HepG2 (cell line): Measurements from ENCODE around the gene ANKS6.

Experiments used
- BRCA1 ChIP-seq: sonication (generic); formaldehyde crosslinking; IDR thresholded peaks from 2 replicates; pipeline ENCODE4 v1.4.0; 2020; ENCODE audit warnings: missing genetic modification reagents
- CEBPB ChIP-seq: IDR thresholded peaks from 2 replicates; pipeline ENCODE4 v1.6.1; 2011; ENCODE audit warnings: low read depth, low read length, improper control_type of control experiment, borderline replicate concordance
- CREB1 ChIP-seq, 2 experiments: fragments of 450-650 bp in 1 of 2; IDR thresholded peaks; 2 replicates each; pipeline ENCODE4 v1.6.1; 2016 to 2017; ENCODE audit warnings: control low read depth in 1 of 2, mild to moderate bottlenecking in 1 of 2, missing compliant biosample characterization in 1 of 2, missing genetic modification characterization in 1 of 2
- CTCF ChIP-seq: sonication (generic); formaldehyde crosslinking; IDR thresholded peaks from 2 replicates; pipeline ENCODE4 v1.5.0; 2020; ENCODE audit warnings: mild to moderate bottlenecking, missing genetic modification reagents, moderate library complexity
- KLF11 ChIP-seq: IDR thresholded peaks from 2 replicates; pipeline ENCODE4 v1.6.1; 2016; ENCODE audit warnings: missing compliant biosample characterization
- POLR2A ChIP-seq, 2 experiments: IDR thresholded peaks; 2 replicates each; pipeline ENCODE4 v1.6.1; 2011; ENCODE audit warnings: low read depth in 2 of 2, low read length in 2 of 2, mild to moderate bottlenecking in 1 of 2, moderate library complexity in 1 of 2; ENCODE audit not compliant: insufficient read depth in 1 of 2
- POLR2AphosphoS2 ChIP-seq: IDR thresholded peaks from 2 replicates; pipeline ENCODE4 v1.6.1; 2011; ENCODE audit warnings: low read depth, low read length, improper control_type of control experiment
- USF2 ChIP-seq, 2 experiments: sonication (generic) in 1 of 2; formaldehyde crosslinking in 1 of 2; IDR thresholded peaks; 2 replicates each; pipeline versions ENCODE4 v1.5.1 to v1.6.1; 2011 to 2020; ENCODE audit warnings: borderline replicate concordance in 1 of 2, low read depth in 1 of 2, low read length in 1 of 2, mild to moderate bottlenecking in 1 of 2, missing genetic modification reagents in 1 of 2, moderate library complexity in 1 of 2
- ZNF496 ChIP-seq: sonication (generic); formaldehyde crosslinking; IDR thresholded peaks from 2 replicates; pipeline ENCODE4 v1.8.1; 2023; ENCODE audit warnings: mild to moderate bottlenecking, moderate library complexity, missing genetic modification reagents; ENCODE audit not compliant: insufficient replicate concordance
- ZNF781 ChIP-seq: sonication (generic); formaldehyde crosslinking; IDR thresholded peaks from 2 replicates; pipeline ENCODE4 v1.5.1; 2020; ENCODE audit warnings: borderline replicate concordance, mild to moderate bottlenecking, missing genetic modification reagents; ENCODE audit errors: not compliant biosample characterization
- ZNF792 ChIP-seq: IDR thresholded peaks from 2 replicates; pipeline ENCODE4 v1.6.1; 2016

- TF ChIP-seq ZNF496 (CRISPR knock-in tag) = no peak
- TF ChIP-seq CTCF (CRISPR knock-in tag) = no peak
- no peak for TF ChIP-seq POLR2A (IDR thresholded peaks at IDR 0.05; ENCODE audit: insufficient read depth in 1 of 2, low read depth in 2 of 2, low read length in 2 of 2)
- no peak for TF ChIP-seq USF2 (IDR thresholded peaks at IDR 0.05; ENCODE audit: low read depth, low read length)
- TF ChIP-seq USF2 (CRISPR knock-in tag; IDR thresholded peaks at IDR 0.05; ENCODE audit: borderline replicate concordance) = no peak
- TF ChIP-seq BRCA1 (CRISPR knock-in tag) = no peak
- TF ChIP-seq ZNF792 (CRISPR knock-in tag) = no peak
- TF ChIP-seq CREB1 (IDR thresholded peaks at IDR 0.05) = no peak
- no peak for TF ChIP-seq CREB1 (CRISPR knock-in tag; IDR thresholded peaks at IDR 0.05)
- 0 out of 2 replicates have a peak, but pooled peaks have one; percentile 61 for TF ChIP-seq CEBPB
- no peak for TF ChIP-seq POLR2AphosphoS2
- no peak for TF ChIP-seq ZNF781 (CRISPR knock-in tag)
- TF ChIP-seq KLF11 (CRISPR knock-in tag) = no peak
These were observed 29.8 kb downstream of the ANKS6 start for GRCh38 chr9:98766586-98766985.
